ENCODE results near the gene MECR. TPM values are rescaled to one million over a fixed set of nuclear protein-coding genes. Genes with fewer than 3 reads are reported as not detected.

Gene MECR, protein sequence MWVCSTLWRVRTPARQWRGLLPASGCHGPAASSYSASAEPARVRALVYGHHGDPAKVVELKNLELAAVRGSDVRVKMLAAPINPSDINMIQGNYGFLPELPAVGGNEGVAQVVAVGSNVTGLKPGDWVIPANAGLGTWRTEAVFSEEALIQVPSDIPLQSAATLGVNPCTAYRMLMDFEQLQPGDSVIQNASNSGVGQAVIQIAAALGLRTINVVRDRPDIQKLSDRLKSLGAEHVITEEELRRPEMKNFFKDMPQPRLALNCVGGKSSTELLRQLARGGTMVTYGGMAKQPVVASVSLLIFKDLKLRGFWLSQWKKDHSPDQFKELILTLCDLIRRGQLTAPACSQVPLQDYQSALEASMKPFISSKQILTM
- 25.3 and 26.2 TPM in 2 replicates for total RNA-seq (2014; rRNA removed; shearing (Covaris generic); ENCODE audit: low replicate concordance)

DNA sequence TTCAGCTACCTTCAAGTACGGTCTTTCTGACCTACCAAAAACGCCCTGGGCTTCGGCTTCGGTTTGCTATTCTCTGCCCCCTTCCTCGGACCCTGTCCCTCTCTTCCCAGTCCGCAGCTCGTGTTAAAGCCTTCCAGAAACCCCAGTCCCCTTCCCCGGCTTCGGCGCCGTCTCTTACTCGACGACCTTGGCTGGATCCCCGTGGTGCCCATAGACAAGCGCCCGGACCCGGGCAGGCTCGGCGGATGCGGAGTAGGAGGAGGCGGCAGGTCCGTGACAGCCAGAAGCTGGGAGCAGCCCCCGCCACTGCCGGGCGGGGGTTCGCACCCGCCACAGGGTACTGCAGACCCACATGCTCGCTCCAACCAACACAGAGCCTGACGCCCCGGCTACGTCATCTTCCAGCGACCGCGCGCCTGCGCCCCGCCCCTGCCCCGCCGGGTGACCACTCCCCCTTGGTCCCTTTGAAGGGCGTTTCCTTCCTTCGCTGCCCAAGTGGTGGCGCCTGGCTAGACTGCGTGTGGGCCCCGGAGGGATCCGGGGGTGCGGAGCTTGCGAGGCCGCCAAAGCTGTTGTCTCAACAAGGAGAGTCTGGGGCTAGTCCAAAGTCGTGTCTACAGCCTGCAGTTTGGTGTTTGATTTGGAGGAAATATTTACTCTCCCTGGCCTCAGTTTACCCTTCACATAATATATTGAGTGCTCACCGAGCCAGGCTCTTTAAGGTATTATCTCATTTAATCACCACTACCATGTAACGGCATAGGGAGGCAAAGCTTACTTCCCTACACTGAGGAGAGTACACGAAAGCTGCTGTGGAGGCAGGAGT lies at the start of gene MECR:
TSS of gene MECR (minus strand) at position 382 of the 826 bp plus-strand sequence. CDS start at position 354, 28 bp downstream.
- H3K4me3 ChIP-seq (ENCODE audit: low read length) = peak within 1 kb of the TSS; percentile 81
- H3K79me2 ChIP-seq (ENCODE audit: low read length) = peaks cover 36% of the 10 kb centered on the region
- H3K4me1 ChIP-seq (ENCODE audit: low read length) = peaks cover 24% of the 10 kb centered on the region
- no peaks in the 10 kb centered on the region for H3K9me2 ChIP-seq (replicated peaks; ENCODE audit: insufficient read depth, low read length)
- peak within 1 kb of the TSS; percentile 79 for H3K4me2 ChIP-seq (ENCODE audit: low read depth, low read length, poor library complexity, severe bottlenecking)
- peak within 1 kb of the TSS; percentile 84 for H3K9ac ChIP-seq (ENCODE audit: low read length)
- H2AFZ ChIP-seq (ENCODE audit: low read length) = peak within 1 kb of the TSS; percentile 74
- no peaks in the 10 kb centered on the region for H4K20me1 ChIP-seq (ENCODE audit: insufficient read depth, low read depth, low read length)
- no peaks in the 10 kb centered on the region for H3K27me3 ChIP-seq (ENCODE audit: low read length)
- H3K27ac ChIP-seq (ENCODE audit: low read length) = no peak within 1 kb of the TSS
- H3K9me3 ChIP-seq (ENCODE audit: low read length) = no peaks in the 10 kb centered on the region
- peak; percentile 96 for DNase-seq
- H3K36me3 ChIP-seq (ENCODE audit: insufficient read depth, low read length) = no peaks in the 10 kb centered on the region

DNA sequence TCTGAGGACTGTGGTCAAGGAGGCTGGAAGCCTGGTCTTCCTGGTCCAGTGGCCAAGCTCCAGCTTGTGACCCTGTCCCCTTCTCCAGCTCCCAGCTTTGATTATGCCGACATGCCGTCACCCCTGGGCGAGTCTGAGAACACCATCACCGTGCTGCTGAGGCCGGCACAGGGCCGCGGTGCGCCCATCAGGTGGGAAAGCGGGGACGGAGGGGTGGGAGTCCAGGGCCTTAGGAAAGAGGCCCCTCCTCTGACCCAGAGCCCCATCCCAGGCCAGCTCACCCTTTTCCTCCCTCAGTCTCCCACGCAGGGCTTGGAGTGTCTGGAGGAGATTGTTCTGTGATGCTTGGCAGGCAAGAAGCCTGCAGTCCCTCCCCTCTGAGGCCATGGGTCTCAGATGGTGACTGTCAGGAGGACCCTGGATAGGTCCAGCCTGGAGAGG lies 49.2 kb upstream of the MECR start:
- Histone ChIP-seq H3K27me3 (ENCODE audit: low read length) (no peaks in the 10 kb centered on the region), H3K9me3 (ENCODE audit: low read length) (no peaks in the 10 kb centered on the region), H2AFZ (ENCODE audit: low read length) (no peak overlapping the region), H3K9me2 (replicated peaks; ENCODE audit: insufficient read depth, low read length) (no peaks in the 10 kb centered on the region), H3K4me1 (ENCODE audit: low read length) (peaks cover 3% of the 10 kb centered on the region; the same call in 1 of the 2 replicates), H3K4me3 (ENCODE audit: low read length) (no peak overlapping the region), H3K36me3 (ENCODE audit: insufficient read depth, low read length) (no peaks in the 10 kb centered on the region), H3K4me2 (ENCODE audit: low read depth, low read length, poor library complexity, severe bottlenecking) (no peak overlapping the region), H3K27ac (ENCODE audit: low read length) (no peak overlapping the region), H3K9ac (ENCODE audit: low read length) (no peak overlapping the region), H4K20me1 (ENCODE audit: insufficient read depth, low read depth, low read length) (no peaks in the 10 kb centered on the region), H3K79me2 (ENCODE audit: low read length) (no peaks in the 10 kb centered on the region)
- DNase-seq = no peak

DNA sequence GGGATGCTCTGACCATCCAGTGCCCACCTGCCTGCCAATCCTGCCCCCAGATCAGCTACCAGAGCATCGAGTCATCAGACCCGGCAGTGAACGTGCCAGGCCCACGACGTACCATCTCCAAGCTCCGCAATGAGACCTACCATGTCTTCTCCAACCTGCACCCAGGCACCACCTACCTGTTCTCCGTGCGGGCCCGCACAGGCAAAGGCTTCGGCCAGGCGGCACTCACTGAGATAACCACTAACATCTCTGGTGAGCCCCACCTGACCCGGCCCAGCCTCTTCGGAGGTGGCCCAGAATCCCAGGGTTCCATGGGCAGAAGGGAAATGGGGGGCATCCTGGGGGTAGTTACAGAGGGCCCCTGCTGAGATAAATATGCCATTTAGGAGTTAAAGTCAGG lies 48.7 kb upstream of the MECR start:
- Histone ChIP-seq H4K20me1 (ENCODE audit: insufficient read depth, low read depth, low read length) (no peaks in the 10 kb centered on the region), H3K9ac (ENCODE audit: low read length) (no peak overlapping the region), H3K27ac (ENCODE audit: low read length) (no peak overlapping the region), H3K4me1 (ENCODE audit: low read length) (peaks cover 3% of the 10 kb centered on the region; the same call in 1 of the 2 replicates), H3K4me3 (ENCODE audit: low read length) (no peak overlapping the region), H3K4me2 (ENCODE audit: low read depth, low read length, poor library complexity, severe bottlenecking) (no peak overlapping the region), H3K36me3 (ENCODE audit: insufficient read depth, low read length) (no peaks in the 10 kb centered on the region), H3K27me3 (ENCODE audit: low read length) (no peaks in the 10 kb centered on the region), H3K9me2 (replicated peaks; ENCODE audit: insufficient read depth, low read length) (no peaks in the 10 kb centered on the region), H3K9me3 (ENCODE audit: low read length) (no peaks in the 10 kb centered on the region), H3K79me2 (ENCODE audit: low read length) (no peaks in the 10 kb centered on the region), H2AFZ (ENCODE audit: low read length) (no peak overlapping the region)
- no peak for DNase-seq

GRCh38 chr1:29278124-29278523 lies 47.4 kb upstream of the MECR start:
- Histone ChIP-seq H3K4me3 (ENCODE audit: low read length) (no peak overlapping the region), H3K9me3 (ENCODE audit: low read length) (no peaks in the 10 kb centered on the region), H3K27me3 (ENCODE audit: low read length) (no peaks in the 10 kb centered on the region), H3K79me2 (ENCODE audit: low read length) (no peaks in the 10 kb centered on the region), H3K9ac (ENCODE audit: low read length) (no peak overlapping the region), H3K36me3 (ENCODE audit: insufficient read depth, low read length) (no peaks in the 10 kb centered on the region), H4K20me1 (ENCODE audit: insufficient read depth, low read depth, low read length) (no peaks in the 10 kb centered on the region), H3K4me2 (ENCODE audit: low read depth, low read length, poor library complexity, severe bottlenecking) (no peak overlapping the region), H2AFZ (ENCODE audit: low read length) (no peak overlapping the region), H3K4me1 (ENCODE audit: low read length) (no peaks in the 10 kb centered on the region), H3K27ac (ENCODE audit: low read length) (no peak overlapping the region), H3K9me2 (replicated peaks; ENCODE audit: insufficient read depth, low read length) (no peaks in the 10 kb centered on the region)
- peak; percentile 30 for DNase-seq

DNA sequence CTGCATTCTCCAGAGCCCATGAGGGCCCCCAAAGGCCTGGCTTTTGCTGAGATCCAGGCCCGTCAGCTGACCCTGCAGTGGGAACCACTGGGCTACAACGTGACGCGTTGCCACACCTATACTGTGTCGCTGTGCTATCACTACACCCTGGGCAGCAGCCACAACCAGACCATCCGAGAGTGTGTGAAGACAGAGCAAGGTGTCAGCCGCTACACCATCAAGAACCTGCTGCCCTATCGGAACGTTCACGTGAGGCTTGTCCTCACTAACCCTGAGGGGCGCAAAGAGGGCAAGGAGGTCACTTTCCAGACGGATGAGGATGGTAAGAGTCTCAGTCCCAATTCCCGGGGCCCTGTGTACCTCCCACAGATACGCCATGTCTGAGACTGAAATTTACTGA lies 44.7 kb upstream of the MECR start:
- Histone ChIP-seq H3K9me2 (replicated peaks; ENCODE audit: insufficient read depth, low read length) (no peaks in the 10 kb centered on the region), H3K4me3 (ENCODE audit: low read length) (no peak overlapping the region), H3K9me3 (ENCODE audit: low read length) (no peaks in the 10 kb centered on the region), H2AFZ (ENCODE audit: low read length) (no peak overlapping the region), H3K9ac (ENCODE audit: low read length) (no peak overlapping the region), H3K79me2 (ENCODE audit: low read length) (no peaks in the 10 kb centered on the region), H3K4me2 (ENCODE audit: low read depth, low read length, poor library complexity, severe bottlenecking) (no peak overlapping the region), H3K36me3 (ENCODE audit: insufficient read depth, low read length) (no peaks in the 10 kb centered on the region), H4K20me1 (ENCODE audit: insufficient read depth, low read depth, low read length) (no peaks in the 10 kb centered on the region), H3K27me3 (ENCODE audit: low read length) (no peaks in the 10 kb centered on the region), H3K27ac (ENCODE audit: low read length) (no peak overlapping the region), H3K4me1 (ENCODE audit: low read length) (no peaks in the 10 kb centered on the region)
- no peak for DNase-seq

GRCh38 chr1:29272147-29272907 lies 41.6 kb upstream of the MECR start:
- DNase-seq = peak; percentile 25
- H3K4me3 ChIP-seq (ENCODE audit: low read length) = no peak overlapping the region
- no peak overlapping the region for H3K9ac ChIP-seq (ENCODE audit: low read length)
- no peaks in the 10 kb centered on the region for H3K9me2 ChIP-seq (replicated peaks; ENCODE audit: insufficient read depth, low read length)
- no peaks in the 10 kb centered on the region for H4K20me1 ChIP-seq (ENCODE audit: insufficient read depth, low read depth, low read length)
- H3K36me3 ChIP-seq (ENCODE audit: insufficient read depth, low read length) = no peaks in the 10 kb centered on the region
- H3K79me2 ChIP-seq (ENCODE audit: low read length) = no peaks in the 10 kb centered on the region
- H3K27me3 ChIP-seq (ENCODE audit: low read length) = no peaks in the 10 kb centered on the region
- no peaks in the 10 kb centered on the region for H3K4me1 ChIP-seq (ENCODE audit: low read length)
- H3K9me3 ChIP-seq (ENCODE audit: low read length) = no peaks in the 10 kb centered on the region
- no peak overlapping the region for H2AFZ ChIP-seq (ENCODE audit: low read length)
- no peak overlapping the region for H3K27ac ChIP-seq (ENCODE audit: low read length)
- H3K4me2 ChIP-seq (ENCODE audit: low read depth, low read length, poor library complexity, severe bottlenecking) = no peak overlapping the region

- no peak for DNase-seq
- Histone ChIP-seq H3K9me3 (ENCODE audit: low read length) (no peaks in the 10 kb centered on the region), H3K27ac (ENCODE audit: low read length) (no peak overlapping the region), H3K4me2 (ENCODE audit: low read depth, low read length, poor library complexity, severe bottlenecking) (no peak overlapping the region), H3K9ac (ENCODE audit: low read length) (no peak overlapping the region), H3K27me3 (ENCODE audit: low read length) (no peaks in the 10 kb centered on the region), H3K4me3 (ENCODE audit: low read length) (no peak overlapping the region), H2AFZ (ENCODE audit: low read length) (no peak overlapping the region), H3K4me1 (ENCODE audit: low read length) (no peaks in the 10 kb centered on the region), H3K36me3 (ENCODE audit: insufficient read depth, low read length) (no peaks in the 10 kb centered on the region), H4K20me1 (ENCODE audit: insufficient read depth, low read depth, low read length) (no peaks in the 10 kb centered on the region), H3K9me2 (replicated peaks; ENCODE audit: insufficient read depth, low read length) (no peaks in the 10 kb centered on the region), H3K79me2 (ENCODE audit: low read length) (no peaks in the 10 kb centered on the region)
Measured at GRCh38 chr1:29271724-29272123, 41.0 kb upstream of the MECR start.
